Naive thymus-derived CD8-positive, alpha-beta T cell (primary cell): Measurements from ENCODE around the gene PXT1. TPM values are rescaled to one million over a fixed set of nuclear protein-coding genes. Genes with fewer than 3 reads are reported as not detected.

ENCODE experiments used
- ATAC-seq, 2 donors: fragments of 150-1000 bp; cut with Tn5 transposase in 1 of 2; sonication (Bioruptor Pico), chemical (Tn5 transposase) in 1 of 2; 1 replicate in 1 of 2; 2 replicates in 1 of 2; pipeline ENCODE4 v1.10.0; 2021; ENCODE audit warnings: mild to moderate bottlenecking in 2 of 2, moderate library complexity in 2 of 2
- POLR2A ChIA-PET: fragments of 350-600 bp; sonication (Branson Sonifier 250); formaldehyde crosslinking; loops from one replicate; lab custom pipeline; 2021; ENCODE audit warnings: antibody characterized with exemption; lab: Charles Lee
- DNase-seq, 10 donors: peaks; one replicate each; pipeline versions ENCODE4 v3.0.0 to v3.0.0-alpha.2; 2020 to 2022
- H3K27ac Mint-ChIP-seq, 10 donors: one replicate each; pipeline ENCODE4 v1.8.0; 2020 to 2022; ENCODE audit warnings: mild to moderate bottlenecking in 10 of 10, mixed read lengths in 10 of 10, moderate library complexity in 4 of 10, inconsistent platforms in 1 of 10
- H3K27me3 Mint-ChIP-seq, 5 donors: one replicate each; pipeline ENCODE4 v1.8.0; 2021 to 2022; ENCODE audit warnings: mixed read lengths in 5 of 5
- H3K36me3 Mint-ChIP-seq, 3 donors: one replicate each; pipeline ENCODE4 v1.8.0; 2020 to 2022; ENCODE audit warnings: mixed read lengths in 3 of 3, mild to moderate bottlenecking in 2 of 3, inconsistent platforms in 1 of 3
- H3K4me1 Mint-ChIP-seq, 4 donors: one replicate each; pipeline ENCODE4 v1.8.0; 2021 to 2022; ENCODE audit warnings: mixed read lengths in 4 of 4
- H3K4me3 Mint-ChIP-seq, 10 donors: one replicate each; pipeline ENCODE4 v1.8.0; 2020 to 2022; ENCODE audit warnings: mild to moderate bottlenecking in 10 of 10, mixed read lengths in 10 of 10, moderate library complexity in 6 of 10, inconsistent platforms in 1 of 10
- H3K9me3 Mint-ChIP-seq, 9 donors: one replicate each; pipeline ENCODE4 v1.8.0; 2020 to 2022; ENCODE audit warnings: mixed read lengths in 9 of 9, mild to moderate bottlenecking in 3 of 9, inconsistent platforms in 1 of 9, moderate library complexity in 1 of 9
- polyA plus RNA-seq, 3 donors: library from polyadenylated mRNA; unstranded; fragments of 300-500 nt; fragmentation: Illumina TruSeq; gene quantifications; one replicate each; pipeline ENCODE4 v1.2.3, GENCODE V29; 2021
- total RNA-seq, 8 experiments: library from RNA in 2 of 8; stranded (reverse) in 2 of 8; gene quantifications; one replicate each; pipeline ENCODE4 v1.2.3 and lab custom pipeline; 2021 to 2026

Gene PXT1
- total and polyA plus RNA-seq, 5 experiments from 2014 or later: 0.16 to 0.41 TPM; not detected in 3

- Mint-ChIP-seq H3K9me3 (peaks cover 0 to 5% (median 0%) of the 10 kb centered on the region in 9 donors), H3K27ac (no peak overlapping the region), H3K36me3 (peaks cover 0 to 7% (median 0%) of the 10 kb centered on the region in 3 donors), H3K27me3 (peaks cover 0 to 3% (median 0%) of the 10 kb centered on the region in 5 donors), H3K4me1 (no peaks in the 10 kb centered on the region), H3K4me3 (no peak overlapping the region)
- peak in 1 of 2 donors; percentile 43 for ATAC-seq
- DNase-seq: peak in 6 of 10 donors; percentile 14 to 43 (median 38)
- POLR2A ChIA-PET: no interaction called here
Observed at GRCh38 chr6:36349240-36349639, 93.4 kb downstream of the PXT1 start.

- no peak for ATAC-seq
- Mint-ChIP-seq H3K27me3 (peaks cover 0 to 3% (median 0%) of the 10 kb centered on the region in 5 donors), H3K4me1 (no peaks in the 10 kb centered on the region), H3K9me3 (no peaks in the 10 kb centered on the region), H3K27ac (no peak overlapping the region), H3K4me3 (no peak overlapping the region), H3K36me3 (peaks cover 0 to 3% (median 0%) of the 10 kb centered on the region in 3 donors)
- POLR2A ChIA-PET: no interaction called here
- DNase-seq: no peak
Observed at GRCh38 chr6:36347621-36348020, 95.0 kb downstream of the PXT1 start.

GRCh38 chr6:36346486-36347273, 96.0 kb downstream of the PXT1 start:
- H3K36me3 Mint-ChIP-seq: no peaks in the 10 kb centered on the region
- no peaks in the 10 kb centered on the region for H3K9me3 Mint-ChIP-seq
- H3K27ac Mint-ChIP-seq: peak overlapping the region in 1 of 10 donors; percentile 31
- POLR2A ChIA-PET: no interaction called here
- H3K27me3 Mint-ChIP-seq: peaks cover 0 to 5% (median 0%) of the 10 kb centered on the region in 5 donors
- DNase-seq (no peak), ATAC-seq (no peak)
- H3K4me3 Mint-ChIP-seq: no peak overlapping the region
- H3K4me1 Mint-ChIP-seq: no peaks in the 10 kb centered on the region

- ATAC-seq (no peak), DNase-seq (no peak)
- POLR2A ChIA-PET: no interaction called here
- Mint-ChIP-seq H3K27ac (peak overlapping the region in 1 of 10 donors; percentile 15), H3K9me3 (no peaks in the 10 kb centered on the region), H3K27me3 (peaks cover 1 to 6% (median 3%) of the 10 kb centered on the region in 5 donors), H3K4me1 (peaks cover under 1 to 2% (median 1%) of the 10 kb centered on the region in 4 donors), H3K36me3 (no peaks in the 10 kb centered on the region), H3K4me3 (no peak overlapping the region)
Observed at GRCh38 chr6:36345681-36346466, 96.8 kb downstream of the PXT1 start.

- Mint-ChIP-seq H3K4me3 (no peak overlapping the region), H3K9me3 (no peaks in the 10 kb centered on the region), H3K36me3 (no peaks in the 10 kb centered on the region), H3K27ac (peak overlapping the region in 1 of 10 donors; percentile 17), H3K4me1 (peaks cover 3 to 6% (median 4%) of the 10 kb centered on the region in 4 donors), H3K27me3 (peaks cover 6 to 18% (median 11%) of the 10 kb centered on the region in 5 donors)
- POLR2A ChIA-PET: no interaction called here
- no peak for ATAC-seq
- no peak for DNase-seq
Observed at GRCh38 chr6:36343109-36343680, 99.5 kb downstream of the PXT1 start.

- POLR2A ChIA-PET: interaction anchor here (1.2 to 1.5 kb wide), 2 partner anchors 202 to 314 kb away, joined by 3 to 4 read pairs; partner anchors contain the start of gene MAPK14
- ATAC-seq (peak; percentile 80 to 91), DNase-seq (peak; percentile 41 to 82 (median 67))
- Mint-ChIP-seq H3K4me3 (peak overlapping the region in 9 of 10 donors; percentile 31 to 83 (median 68)), H3K4me1 (peaks cover 7 to 13% (median 12%) of the 10 kb centered on the region in 4 donors), H3K36me3 (no peaks in the 10 kb centered on the region), H3K27me3 (peaks cover 6 to 19% (median 11%) of the 10 kb centered on the region in 5 donors), H3K9me3 (no peaks in the 10 kb centered on the region), H3K27ac (peak overlapping the region in 1 of 10 donors; percentile 76)
Observed at GRCh38 chr6:36340618-36341454, 101.8 kb downstream of the PXT1 start.

Other genes starting within 250 kb of the PXT1 start
- 10 to 100 TPM; 35.9 to 38.6 TPM for gene BRPF3, start 246.1 kb downstream of the PXT1 start, total RNA-seq
- gene BRPF3, start 246.1 kb downstream of the PXT1 start, polyA plus RNA-seq: 1 to 10 TPM; 3.5 to 8.4 (median 3.9) TPM
- not detected for gene PNPLA1, start 172.8 kb downstream of the PXT1 start, total RNA-seq
- gene PNPLA1, start 172.8 kb downstream of the PXT1 start, polyA plus RNA-seq: not detected
- gene BNIP5, start 106.0 kb downstream of the PXT1 start, total RNA-seq: not detected
- not detected for gene BNIP5, start 106.0 kb downstream of the PXT1 start, polyA plus RNA-seq
- gene ETV7, start 55.2 kb downstream of the PXT1 start, total RNA-seq: not detected
- gene ETV7, start 55.2 kb downstream of the PXT1 start, polyA plus RNA-seq: under 1 TPM in 2 of 3 donors, not detected in 1; 0.60 to 0.70 TPM
- gene KCTD20, start 146 bp upstream of the PXT1 start, total RNA-seq: 10 to 100 TPM; 35.1 to 35.2 TPM
- 10 to 100 TPM; 25.0 to 31.5 (median 31.3) TPM for gene KCTD20, start 146 bp upstream of the PXT1 start, polyA plus RNA-seq
- 100 to 1,000 TPM; 151 to 163 TPM for gene STK38, start 104.6 kb upstream of the PXT1 start, total RNA-seq
- gene STK38, start 104.6 kb upstream of the PXT1 start, polyA plus RNA-seq: 10 to 100 TPM; 46.4 to 79.6 (median 52.8) TPM
- 100 to 1,000 TPM; 357 to 359 TPM for gene SRSF3, start 151.5 kb upstream of the PXT1 start, total RNA-seq
- gene SRSF3, start 151.5 kb upstream of the PXT1 start, polyA plus RNA-seq: 100 to 1,000 TPM; 268 to 375 (median 332) TPM
- 1 to 10 TPM; 1.9 to 2.7 TPM for gene CDKN1A, start 235.9 kb upstream of the PXT1 start, total RNA-seq
- 1 to 10 TPM in 1 of 3 donors, under 1 TPM in 2; 0.12 to 2.0 (median 0.28) TPM for gene CDKN1A, start 235.9 kb upstream of the PXT1 start, polyA plus RNA-seq